ENCODE data around the gene CAST. TPM values are rescaled to one million over a fixed set of nuclear protein-coding genes. Genes with fewer than 3 reads are reported as not detected.

The CAST gene
- total RNA-seq, 2 experiments from 2014 or later = 197 to 200 TPM

GRCh38 chr5:96652769-96653454 lies 9.3 kb upstream of the CAST start:
- DNase-seq (no peak), ATAC-seq (ENCODE audit: poor library complexity) (no peak)
- H3K36me3 ChIP-seq (ENCODE audit: insufficient read depth, low read length) = no peaks in the 10 kb centered on the region
- H3K36me3 Mint-ChIP-seq (ENCODE audit: low read depth) = no peaks in the 10 kb centered on the region
- H3K4me1 Mint-ChIP-seq (ENCODE audit: low read depth) = peaks cover 10% of the 10 kb centered on the region
- intact Hi-C loops (cut with DNase I, micrococcal nuclease) = loop anchor here in 1 of 2 experiments (5.0 kb wide), 1 partner anchor 39 kb away; no protein-coding TSS in a partner anchor
- H3K27me3 ChIP-seq (ENCODE audit: control insufficient read depth in 1 of 2, insufficient read depth in 2 of 2, low read length in 2 of 2) = no peaks in the 10 kb centered on the region
- no peak overlapping the region for H3K4me3 Mint-ChIP-seq
- ChIA-PET CTCF (no interaction called here), POLR2A (interaction anchor here (0.7 to 1.7 kb wide), 2 partner anchors 10 to 679 kb away, joined by 3 to 10 read pairs; partner anchors contain the start of gene CAST)
- no peak overlapping the region for H3K27ac Mint-ChIP-seq
- peaks cover 25% of the 10 kb centered on the region for H3K27me3 Mint-ChIP-seq
- no peak overlapping the region for H3K4me3 ChIP-seq (ENCODE audit: low read length)
- no peaks in the 10 kb centered on the region for H3K9me3 Mint-ChIP-seq
- peaks cover 17% of the 10 kb centered on the region for H3K4me1 ChIP-seq (ENCODE audit: insufficient read depth, low read length)
- no peak overlapping the region for H3K27ac ChIP-seq (ENCODE audit: low read depth in 1 of 2, low read length in 2 of 2)
- no peak for TF ChIP-seq CTCF (IDR thresholded peaks at IDR 0.05)
- H3K9me3 ChIP-seq (ENCODE audit: control insufficient read depth in 1 of 2, insufficient read depth in 1 of 2, low read length in 2 of 2) = no peaks in the 10 kb centered on the region

GRCh38 chr5:96654209-96654608 lies 8.0 kb upstream of the CAST start:
- Mint-ChIP-seq H3K27ac (no peak overlapping the region), H3K9me3 (no peaks in the 10 kb centered on the region), H3K4me3 (no peak overlapping the region), H3K36me3 (ENCODE audit: low read depth) (no peaks in the 10 kb centered on the region), H3K4me1 (ENCODE audit: low read depth) (peaks cover 10% of the 10 kb centered on the region), H3K27me3 (peaks cover 25% of the 10 kb centered on the region)
- POLR2A ChIA-PET = interaction anchor here (1.5 kb wide), 1 partner anchor 9 kb away, joined by 6 read pairs; no protein-coding TSS in a partner anchor
- peak in 1 of 14 experiments; percentile 29 for DNase-seq
- no peak overlapping the region for H3K27ac ChIP-seq (ENCODE audit: low read depth in 1 of 2, low read length in 2 of 2)
- CTCF ChIA-PET = interaction anchor here (2.5 kb wide), 1 partner anchor 98 kb away, joined by 8 read pairs; no protein-coding TSS in a partner anchor
- H3K4me3 ChIP-seq (ENCODE audit: low read length) = no peak overlapping the region
- peaks cover 20% of the 10 kb centered on the region for H3K4me1 ChIP-seq (ENCODE audit: insufficient read depth, low read length)
- intact Hi-C loops (cut with DNase I, micrococcal nuclease) = loop anchor here in 1 of 2 experiments (5.0 kb wide), 1 partner anchor 38 kb away; no protein-coding TSS in a partner anchor
- no peaks in the 10 kb centered on the region for H3K9me3 ChIP-seq (ENCODE audit: control insufficient read depth in 1 of 2, insufficient read depth in 1 of 2, low read length in 2 of 2)
- H3K27me3 ChIP-seq (ENCODE audit: control insufficient read depth in 1 of 2, insufficient read depth in 2 of 2, low read length in 2 of 2) = no peaks in the 10 kb centered on the region
- no peak for TF ChIP-seq CTCF (IDR thresholded peaks at IDR 0.05)
- ATAC-seq (ENCODE audit: poor library complexity) = no peak
- H3K36me3 ChIP-seq (ENCODE audit: insufficient read depth, low read length) = no peaks in the 10 kb centered on the region

- Histone ChIP-seq H3K36me3 (ENCODE audit: insufficient read depth, low read length) (no peaks in the 10 kb centered on the region), H3K27ac (ENCODE audit: low read depth in 1 of 2, low read length in 2 of 2) (no peak overlapping the region), H3K9me3 (ENCODE audit: control insufficient read depth in 1 of 2, insufficient read depth in 1 of 2, low read length in 2 of 2) (no peaks in the 10 kb centered on the region), H3K4me1 (ENCODE audit: insufficient read depth, low read length) (peaks cover 20% of the 10 kb centered on the region), H3K4me3 (ENCODE audit: low read length) (no peak overlapping the region), H3K27me3 (ENCODE audit: control insufficient read depth in 1 of 2, insufficient read depth in 2 of 2, low read length in 2 of 2) (no peaks in the 10 kb centered on the region)
- Mint-ChIP-seq H3K36me3 (ENCODE audit: low read depth) (no peaks in the 10 kb centered on the region), H3K9me3 (no peaks in the 10 kb centered on the region), H3K4me3 (no peak overlapping the region), H3K27me3 (peaks cover 25% of the 10 kb centered on the region), H3K4me1 (ENCODE audit: low read depth) (peaks cover 12% of the 10 kb centered on the region), H3K27ac (no peak overlapping the region)
- POLR2A ChIA-PET = interaction anchor here (1.5 kb wide), 1 partner anchor 8 kb away, joined by 6 read pairs; no protein-coding TSS in a partner anchor
- no peak for TF ChIP-seq CTCF (IDR thresholded peaks at IDR 0.05)
- intact Hi-C loops (cut with DNase I, micrococcal nuclease) = no loop called here
- DNase-seq (no peak), ATAC-seq (ENCODE audit: poor library complexity) (no peak)
- CTCF ChIA-PET = interaction anchor here (2.5 kb wide), 1 partner anchor 97 kb away, joined by 8 read pairs; no protein-coding TSS in a partner anchor
Observed at GRCh38 chr5:96655085-96655484, 7.1 kb upstream of the CAST start.

All from CD4-positive, alpha-beta T cell (primary cell).